KG1 (cell line): ENCODE measurements around the gene HAAO.

ENCODE experiments used
- DNase-seq: peaks from one replicate; lab custom pipeline; 2025; lab: John Stamatoyannopoulos, UW

Gene HAAO

DNA sequence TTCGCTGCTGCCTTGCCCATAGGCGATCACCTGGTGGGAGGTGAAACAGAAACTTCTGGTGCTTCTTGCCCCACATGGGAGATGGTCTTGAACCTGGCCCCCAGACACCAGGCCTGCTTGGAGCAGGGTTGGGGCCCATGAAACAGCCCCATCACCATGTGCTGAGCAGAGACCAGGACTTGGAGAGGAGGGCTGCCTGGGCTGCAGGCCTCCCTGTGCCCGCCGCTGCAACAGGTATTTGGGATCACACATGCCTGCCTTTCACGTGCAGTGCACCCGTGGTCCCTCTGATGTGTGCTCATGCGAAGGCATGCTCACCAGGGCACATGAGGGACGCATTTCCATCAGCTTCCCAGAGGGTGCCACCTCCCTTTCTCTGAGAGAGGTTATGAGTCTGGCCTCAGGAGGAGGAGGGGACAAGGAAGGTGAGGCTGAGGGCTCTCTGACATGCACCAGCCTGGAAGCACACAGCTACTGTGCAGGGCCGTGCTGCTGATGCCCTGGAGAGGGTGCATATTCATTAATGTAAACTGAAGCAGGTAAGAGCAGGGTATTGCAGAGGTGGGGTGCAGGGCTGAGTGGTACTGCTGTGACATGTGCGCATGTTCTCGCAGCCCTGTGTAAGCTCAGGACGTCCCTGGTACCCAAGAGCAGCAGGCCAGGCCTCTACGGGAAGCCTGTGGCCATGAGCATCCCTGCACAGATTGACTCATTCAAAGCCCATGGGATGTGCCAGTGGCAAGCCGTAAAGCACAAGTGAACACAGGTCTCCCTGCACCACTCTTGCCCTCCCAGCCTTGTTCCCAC, 24.3 kb downstream of the HAAO start:
- no peak for DNase-seq

DNA sequence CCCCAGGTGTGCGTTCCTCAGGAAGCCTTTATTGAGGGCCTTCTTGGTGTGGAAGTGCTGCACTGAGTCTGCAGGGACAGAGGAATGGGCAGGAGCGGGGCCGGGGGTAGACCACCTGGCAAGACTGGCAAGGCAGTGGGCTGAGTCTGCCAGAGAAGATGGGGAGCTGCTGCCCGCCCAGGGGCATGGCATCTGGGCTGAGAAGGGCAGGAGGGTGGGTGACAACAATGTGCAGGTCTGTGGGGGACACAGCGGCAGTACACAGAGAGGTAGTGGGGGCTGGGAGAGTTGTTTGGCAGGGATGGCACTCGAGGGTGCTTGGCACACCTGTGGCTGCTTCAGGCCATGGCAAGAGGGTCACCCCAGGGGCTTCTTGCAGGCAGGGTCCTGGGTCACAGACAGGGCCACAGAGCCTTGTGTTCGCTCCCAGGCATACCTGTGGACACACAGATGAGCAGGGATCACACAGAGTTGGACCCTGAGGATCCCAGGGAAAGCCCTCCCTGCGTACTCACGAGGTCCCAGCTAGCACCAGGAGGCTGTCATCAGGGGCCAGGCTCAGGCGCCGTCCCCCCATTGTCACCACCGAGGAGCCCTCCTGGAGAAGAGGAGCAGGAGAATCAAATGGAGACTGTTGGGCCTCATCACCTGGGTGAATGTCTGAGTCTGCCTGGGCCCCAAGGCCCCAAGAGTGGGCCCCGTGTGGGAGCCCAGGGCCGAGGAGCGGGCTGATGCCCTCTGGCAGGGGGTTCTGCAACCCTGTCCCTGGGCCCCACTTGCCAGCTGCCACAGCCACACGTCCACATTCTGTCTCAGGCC, 25.1 kb downstream of the HAAO start:
- no peak for DNase-seq

DNA sequence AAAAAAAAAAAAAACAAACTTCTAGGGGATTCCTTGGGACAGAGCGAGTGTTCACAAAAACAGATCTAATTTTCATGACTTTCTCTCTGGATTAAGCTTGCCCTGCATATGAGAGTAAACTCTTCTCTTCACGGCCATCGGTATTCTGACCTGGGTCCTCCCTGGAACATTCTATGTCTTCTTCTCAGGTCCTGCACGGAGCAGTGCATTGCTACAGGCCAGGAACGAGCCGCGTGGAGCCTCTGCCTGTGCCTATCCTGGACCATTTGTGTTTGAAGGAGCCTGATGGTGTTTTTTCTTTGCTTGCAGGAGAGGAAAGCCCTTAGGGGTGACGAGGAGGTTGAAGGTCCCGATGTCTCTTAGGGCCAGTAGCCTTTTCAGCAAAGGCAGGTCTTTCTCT, 26.7 kb downstream of the HAAO start:
- DNase-seq: no peak

DNA sequence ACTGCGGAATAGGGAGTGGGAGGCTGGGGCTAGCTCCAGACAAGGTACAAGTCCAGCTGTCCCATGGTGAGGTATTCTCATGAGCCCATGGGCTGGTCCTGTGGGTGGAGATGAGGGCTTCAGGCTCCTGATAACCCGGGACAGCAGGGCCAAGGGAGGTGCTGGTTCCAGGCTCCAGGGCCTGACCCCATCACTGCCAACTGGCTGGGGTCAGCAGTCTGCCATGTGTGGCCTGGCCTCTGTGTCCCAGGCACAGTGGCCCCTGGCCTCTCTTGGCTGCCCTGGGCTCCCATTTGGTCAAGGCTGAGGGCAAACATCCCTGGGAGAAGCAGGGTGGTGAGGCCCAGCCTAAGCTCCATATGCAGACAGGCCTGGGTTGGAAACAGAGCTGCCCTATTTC, 27.5 kb downstream of the HAAO start:
- DNase-seq: no peak

DNA sequence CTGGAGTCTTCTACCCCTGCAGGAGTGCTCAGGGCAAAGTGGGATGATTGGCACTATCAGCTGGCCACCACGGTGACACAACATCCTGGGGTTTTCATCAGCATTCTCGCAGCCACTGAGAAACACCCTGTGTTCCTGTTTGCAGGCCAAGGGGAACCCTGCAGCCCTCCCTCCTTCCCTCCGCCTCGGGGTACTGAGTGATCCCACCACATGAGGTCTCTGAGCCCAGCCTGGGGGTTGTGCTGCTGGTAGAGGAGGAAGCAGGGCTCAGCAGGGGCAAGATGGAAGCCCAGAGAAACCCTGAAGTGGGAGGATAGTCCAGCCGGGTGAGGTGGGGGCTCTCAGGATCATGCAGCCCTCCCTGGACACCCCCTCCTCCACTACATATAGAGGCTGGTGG, 28.3 kb downstream of the HAAO start, which contains the start of gene OXER1:
Gene OXER1, minus strand, starts transcription at position 40 of the 400 bp plus-strand sequence. CDS start 73 bp downstream, outside the sequence.
- DNase-seq: no peak

DNA sequence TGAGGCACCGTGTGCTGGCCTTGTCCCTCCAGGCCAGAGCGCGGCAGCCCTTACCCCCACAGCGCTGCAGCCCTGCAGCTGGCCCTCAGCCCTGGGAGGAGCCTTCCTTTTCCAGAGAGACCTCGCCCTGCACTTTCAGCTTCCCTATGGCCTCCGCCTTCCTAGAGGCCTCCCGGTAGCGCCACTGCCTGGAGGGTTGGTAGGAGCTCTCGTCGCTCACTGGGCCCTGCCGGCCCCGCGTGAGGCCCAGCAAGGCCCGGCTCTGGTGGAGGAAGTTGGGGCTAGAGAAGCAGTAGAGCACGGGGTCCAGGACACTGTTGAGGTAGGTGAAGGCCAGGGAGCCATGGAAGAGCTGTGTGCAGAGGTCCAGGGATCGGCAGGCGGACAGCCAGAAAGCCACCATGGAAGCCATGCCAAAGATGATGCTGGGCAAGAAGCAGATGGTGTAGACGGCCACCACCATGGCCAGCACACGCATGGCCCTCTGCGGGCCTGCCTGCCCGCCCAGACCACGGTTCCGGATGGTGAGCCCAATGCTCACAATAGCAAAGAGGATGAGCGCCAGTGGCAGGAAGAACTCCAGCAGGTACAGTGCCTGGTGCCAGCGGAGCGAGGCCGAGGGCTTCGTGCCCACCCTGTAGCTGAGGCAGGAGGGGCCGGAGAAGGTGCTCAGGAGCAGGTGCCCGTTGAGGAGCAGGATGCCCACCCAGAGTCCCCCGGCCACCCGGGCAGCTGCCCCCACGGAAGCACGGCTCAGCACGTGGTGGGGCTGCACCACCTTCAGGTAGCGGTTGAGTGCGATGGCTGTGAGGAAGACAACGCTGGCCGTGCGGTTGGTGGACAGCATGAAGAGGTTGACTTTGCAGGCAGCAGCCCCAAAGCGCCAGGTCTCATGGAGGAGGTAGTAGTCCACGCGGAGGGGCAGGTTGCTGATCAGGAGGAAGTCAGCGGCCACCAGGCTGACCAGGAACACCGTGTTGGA, 29.3 kb downstream of the HAAO start:
- DNase-seq: no peak

DNA sequence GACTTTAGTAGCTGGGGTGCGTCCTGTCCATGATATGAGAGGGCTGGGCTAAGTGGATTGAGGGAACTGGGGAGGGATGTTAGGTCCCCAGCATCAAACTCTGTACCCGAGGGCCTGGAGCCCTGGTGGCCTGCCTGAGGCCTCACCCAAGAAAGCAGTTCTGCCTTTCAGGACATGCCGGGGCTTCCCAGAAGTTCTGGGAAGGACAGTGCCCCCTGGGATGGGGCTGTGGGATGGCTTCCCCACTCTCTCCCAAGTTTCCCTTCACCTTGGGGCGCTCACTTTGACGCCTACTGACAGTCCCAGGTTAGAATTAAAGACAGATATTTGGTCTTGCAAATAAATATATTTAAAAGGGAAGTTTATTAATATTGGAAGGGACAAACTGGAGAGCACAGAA, 30.2 kb downstream of the HAAO start:
- no peak for DNase-seq

DNA sequence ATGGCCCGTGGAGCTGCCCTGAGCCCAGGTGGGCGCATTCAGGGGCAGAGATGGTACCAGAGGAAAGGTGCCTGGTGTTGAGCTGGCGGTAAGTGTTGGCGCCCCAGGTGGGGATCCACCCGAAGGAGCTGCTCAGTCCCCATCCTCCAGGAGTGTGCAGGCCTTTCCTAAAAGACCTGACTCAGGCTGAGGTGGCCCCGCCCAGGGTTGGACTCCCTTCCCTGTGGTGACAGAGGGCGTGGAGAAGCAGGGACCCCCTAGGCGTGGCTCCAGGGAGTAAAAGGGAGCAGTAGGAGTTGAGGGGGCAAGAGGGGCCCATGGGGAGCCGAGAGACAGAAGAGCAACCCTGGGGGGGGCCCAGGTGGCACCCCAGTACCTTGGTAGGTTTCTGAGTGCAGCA, 30.8 kb downstream of the HAAO start:
- DNase-seq: no peak

DNA sequence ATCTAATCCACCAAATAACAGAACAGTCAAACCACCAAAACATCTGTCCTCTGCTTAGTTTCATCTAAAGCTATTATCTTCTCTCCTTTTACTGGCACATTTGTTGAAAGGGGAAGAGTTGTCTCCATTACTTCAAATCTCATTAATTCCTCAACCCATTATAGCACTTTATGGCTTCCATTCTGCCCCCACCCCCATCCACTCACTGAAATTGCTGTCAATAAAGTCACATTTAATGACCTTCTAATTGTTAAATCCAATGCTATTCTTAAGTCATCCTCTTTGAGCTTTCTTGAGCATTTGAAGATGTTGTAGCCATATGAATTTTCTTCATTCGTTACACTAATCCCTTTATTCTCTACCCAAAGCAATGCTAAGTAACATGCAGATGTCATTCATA, 33.6 kb downstream of the HAAO start:
- DNase-seq: no peak

DNA sequence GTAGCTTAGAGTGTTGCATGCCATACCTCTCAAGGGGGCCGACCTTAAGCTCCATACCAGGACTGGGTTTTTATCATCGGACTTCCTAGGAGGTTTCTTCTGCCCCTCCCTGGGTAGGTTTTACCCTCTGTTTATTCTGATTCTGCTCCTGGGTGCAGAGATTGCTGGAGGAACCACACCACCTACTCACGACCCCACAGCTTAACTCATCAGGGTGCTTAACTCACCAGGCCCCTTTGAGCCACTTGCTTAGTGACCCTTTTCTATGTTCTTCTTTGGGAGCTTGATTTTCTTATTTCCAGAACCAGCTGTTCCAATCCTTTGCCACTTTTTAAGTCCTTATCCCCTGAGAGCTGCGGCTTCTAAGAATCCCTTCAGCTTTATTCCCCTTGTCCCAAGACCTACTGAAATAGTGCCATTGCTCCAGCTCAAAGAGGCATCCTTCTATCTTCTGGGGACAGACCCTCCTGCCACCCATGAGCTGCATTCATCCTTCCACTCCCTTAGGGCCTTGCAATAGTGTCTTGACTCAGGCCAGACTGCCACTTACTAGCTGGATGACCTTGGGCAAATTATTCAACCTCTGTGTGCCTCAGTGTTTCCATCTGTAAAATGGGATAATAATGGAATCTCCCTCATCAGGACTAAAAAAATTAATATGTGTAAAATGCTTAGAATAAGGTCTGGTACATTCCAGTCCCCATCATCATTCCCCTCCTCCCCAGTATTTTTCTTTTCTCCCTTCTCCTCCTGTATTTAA, 34.2 kb downstream of the HAAO start:
- DNase-seq: no peak

DNA sequence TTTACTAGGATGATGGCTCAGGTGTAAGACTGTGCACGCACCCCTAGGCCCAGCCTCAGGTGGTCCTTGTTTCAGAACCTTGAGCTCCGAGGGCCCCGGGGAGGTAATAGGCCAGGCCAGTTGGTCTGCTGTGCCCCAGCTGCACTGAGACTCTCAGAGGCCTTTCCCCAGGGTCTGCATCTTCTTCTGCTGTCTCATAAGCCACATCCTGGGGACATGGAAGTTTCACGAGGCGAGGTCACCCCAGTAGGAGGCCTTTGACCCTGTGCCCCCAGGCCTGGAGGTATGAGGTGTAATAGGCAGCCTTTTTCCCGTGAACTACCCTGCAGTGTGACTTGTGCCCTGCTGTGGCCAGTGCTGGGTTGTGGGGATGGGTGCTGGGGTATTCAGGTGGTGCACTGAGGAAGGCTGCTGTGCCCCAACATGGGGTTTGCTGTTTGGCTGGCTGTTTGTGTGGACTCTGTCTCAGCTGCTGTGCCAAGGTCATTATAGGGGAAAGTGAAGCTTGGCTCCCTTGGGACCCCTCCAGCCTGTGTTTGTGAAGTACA, 35.3 kb downstream of the HAAO start:
- no peak for DNase-seq

DNA sequence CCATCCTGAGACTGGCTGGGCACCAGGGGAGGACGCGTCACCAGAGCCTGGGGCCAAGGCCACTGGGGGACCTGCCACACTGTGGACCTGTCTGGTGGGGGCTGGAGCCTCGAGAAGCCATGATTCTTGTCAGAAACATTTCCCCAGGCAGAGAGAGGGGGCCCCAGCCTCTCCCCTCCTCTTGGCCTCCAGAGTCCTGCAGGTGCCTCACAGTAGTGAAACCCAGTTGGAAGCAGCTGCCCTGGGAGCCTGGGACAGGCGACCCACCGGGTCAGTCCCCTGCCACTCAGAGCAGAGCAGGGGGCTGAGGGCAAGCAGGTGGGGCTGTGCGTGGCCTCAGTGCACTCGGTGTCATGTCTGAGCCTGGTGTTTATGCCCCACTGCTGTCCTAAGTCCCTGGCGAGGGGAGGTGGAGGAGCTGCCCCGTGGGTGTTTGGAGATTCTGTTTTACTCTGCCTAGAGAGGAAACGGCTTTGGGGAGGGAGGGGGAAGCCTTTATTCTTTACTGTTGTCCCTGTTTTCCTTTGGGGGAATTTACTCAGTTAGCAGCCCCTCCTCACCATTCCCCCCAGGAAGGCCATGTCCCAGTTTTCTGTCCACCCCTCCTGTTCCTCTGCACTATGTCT, 36.1 kb downstream of the HAAO start:
- no peak for DNase-seq

DNA sequence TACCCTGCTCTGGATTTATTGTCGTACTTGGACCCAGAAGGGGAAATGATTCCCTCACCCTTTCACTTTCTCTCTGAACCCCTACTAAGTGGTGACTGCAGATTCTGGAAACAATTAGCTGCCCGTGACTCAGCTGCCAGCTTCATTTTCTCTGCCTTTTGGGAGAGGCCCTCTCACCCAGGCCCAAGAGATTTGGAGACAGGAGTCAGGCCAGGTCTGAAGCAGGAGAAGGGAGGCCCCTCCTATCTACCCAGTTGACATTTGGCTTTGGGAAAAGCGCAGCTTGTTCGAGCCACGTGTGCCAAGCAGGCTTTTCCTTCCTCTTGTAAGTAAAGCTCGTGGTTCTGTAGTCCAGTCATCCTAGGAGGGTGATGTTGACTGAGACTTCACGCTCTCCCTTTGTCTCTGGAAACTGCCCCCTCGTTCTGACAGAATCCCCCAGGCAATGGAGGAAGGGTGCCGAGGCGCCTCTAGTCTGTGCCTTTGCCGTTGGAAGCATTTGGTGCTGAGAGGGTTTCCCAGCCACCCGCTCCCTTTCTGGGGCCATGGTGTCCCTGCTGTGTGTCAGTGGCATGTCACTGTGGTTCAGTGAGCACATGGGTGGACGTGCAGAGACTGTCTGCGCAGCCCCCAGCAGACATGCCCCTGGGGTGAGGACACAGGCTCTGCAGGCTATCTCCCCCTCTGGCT, 37.0 kb downstream of the HAAO start:
- DNase-seq: no peak

DNA sequence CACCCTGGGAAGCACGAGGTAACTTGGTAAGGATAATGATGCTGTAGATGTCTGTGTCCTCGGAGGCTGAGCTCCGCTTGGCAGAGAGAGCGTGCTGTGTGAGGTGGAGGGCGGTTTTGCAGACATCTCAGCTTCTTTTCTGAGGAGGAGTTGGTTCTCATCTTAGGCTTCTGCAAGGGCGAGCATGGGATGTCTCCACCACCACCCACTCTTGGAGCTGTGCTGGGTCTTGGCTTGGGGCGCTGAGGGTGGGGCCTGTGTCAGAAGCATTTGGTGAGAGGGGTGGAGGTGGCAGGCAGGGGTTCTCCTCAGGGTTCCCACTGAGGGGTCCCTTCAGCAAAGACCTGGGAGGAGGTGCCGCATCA, 37.6 kb downstream of the HAAO start:
- no peak for DNase-seq

DNA sequence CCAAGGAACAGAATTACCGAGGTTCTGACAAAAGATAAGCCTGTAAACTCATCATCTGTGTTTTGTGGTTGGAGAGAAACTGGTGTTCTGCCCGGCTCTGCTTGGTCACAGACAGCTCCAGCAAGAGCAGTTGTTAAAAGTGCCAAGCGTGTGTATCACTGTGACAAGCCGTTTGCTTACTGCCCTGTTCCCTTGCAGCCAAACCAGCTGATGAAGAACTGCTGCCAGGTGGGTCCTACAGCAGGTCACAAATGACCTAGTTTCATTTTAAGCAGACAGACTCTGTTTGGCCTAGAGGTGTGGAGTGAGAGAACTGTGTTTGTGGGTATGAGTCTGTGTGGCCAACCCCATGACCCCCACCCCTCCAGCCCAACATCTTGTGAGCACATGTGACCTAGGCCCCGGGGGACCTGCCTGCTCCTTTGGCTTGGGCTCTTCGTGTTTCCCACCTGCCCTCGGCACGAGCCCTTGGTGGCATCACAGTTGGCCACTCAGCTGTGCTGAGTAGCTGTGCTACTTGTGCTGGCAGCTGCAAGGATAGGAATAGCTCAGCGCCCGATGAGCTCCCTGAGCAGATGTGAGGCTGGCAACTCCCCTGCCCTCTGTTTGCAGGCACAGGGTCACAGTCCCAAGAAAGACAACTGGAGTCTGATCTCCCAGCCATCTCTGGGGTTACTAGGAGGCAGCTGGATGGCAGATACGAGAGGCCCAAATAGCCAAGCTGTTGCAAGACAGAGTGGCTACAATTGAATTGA, 38.2 kb downstream of the HAAO start:
- DNase-seq: no peak

DNA sequence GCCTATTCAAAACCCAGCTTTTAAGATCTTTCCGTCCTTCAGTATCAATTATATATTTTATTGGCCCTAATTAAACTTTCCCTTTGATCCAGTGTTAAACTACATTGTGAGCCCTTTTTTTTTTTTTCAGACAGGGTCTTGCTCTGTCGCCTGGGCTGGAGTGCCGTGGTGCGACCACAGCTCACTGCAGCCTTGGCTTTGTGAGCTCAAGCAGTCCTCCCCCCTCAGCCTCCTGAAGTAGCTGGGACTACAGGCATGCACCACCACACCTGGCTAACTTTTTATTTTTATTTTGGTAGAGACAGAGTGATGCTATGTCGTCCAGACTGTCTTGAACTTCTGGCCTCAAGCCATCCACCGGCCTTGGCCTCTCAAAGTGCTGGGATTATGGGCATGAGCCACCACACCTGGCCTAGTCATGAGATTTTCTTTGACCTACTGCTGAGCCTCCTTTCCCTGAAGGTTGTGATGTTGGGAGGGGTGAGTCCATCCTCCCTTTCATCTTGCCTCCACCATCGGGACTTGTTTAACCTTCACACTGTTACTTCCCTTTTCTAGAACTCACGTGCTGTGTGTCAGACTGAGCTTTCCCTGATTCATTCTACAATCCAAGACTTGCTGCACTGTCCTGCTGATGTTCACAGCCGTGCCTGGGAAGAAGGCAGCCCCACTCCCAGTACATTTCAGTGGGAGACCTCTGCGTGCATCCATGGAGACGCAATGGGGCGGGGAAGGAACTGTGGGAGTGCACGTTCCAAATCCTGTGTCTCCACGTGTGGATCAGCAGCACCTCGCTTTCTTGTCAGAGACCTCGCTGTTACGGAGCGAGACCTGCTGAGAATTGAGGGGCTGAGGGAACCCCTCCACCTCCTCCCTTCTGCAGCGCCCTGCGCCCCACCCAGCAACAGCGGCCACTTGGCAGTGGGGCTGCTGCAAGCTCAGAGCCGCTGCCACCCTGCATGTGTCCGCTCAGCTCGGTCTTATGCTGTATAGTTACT, 39.3 kb downstream of the HAAO start:
- DNase-seq: no peak

DNA sequence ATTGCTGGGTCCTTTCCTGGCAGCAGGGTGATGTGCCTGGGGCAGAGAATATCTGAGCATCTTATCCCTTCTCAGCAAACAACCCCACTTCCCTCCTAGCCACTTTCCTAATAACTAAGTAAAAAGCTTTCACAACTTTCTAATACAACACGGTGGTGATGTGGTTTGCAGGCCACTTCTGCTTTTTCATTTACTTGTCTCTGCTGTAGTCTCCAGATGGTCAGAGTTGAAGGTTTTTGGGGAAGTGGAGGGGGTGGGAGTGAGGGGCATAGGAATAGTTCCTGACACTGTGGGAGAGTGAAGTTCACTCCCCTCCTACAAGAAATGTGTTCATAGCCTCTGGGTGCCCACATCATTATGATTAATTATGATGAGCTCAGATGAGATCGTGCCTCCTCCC, 40.1 kb downstream of the HAAO start:
- peak; percentile 80 for DNase-seq

DNA sequence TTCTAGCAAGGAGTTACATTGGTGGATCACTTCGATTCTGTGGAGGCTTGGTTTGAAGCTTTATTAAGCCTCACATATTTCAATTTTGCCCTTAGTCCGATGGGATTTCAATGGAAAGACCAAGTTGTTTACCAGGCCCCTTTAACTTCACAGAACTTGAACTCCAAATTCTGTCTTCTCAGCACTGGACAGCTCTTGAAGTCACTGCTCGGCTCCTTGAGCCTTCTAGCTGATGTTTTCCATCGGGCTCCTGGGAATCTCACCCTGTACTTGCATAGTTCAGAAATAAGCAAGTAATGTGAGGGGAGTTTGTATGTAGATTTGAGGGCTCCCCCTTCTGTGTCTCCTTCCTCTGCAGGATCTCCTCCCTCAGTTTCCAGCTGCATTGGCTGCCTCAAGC, 43.5 kb downstream of the HAAO start:
- DNase-seq: no peak
